Measurements from ENCODE around the gene HPX.

- TF ChIP-seq ZNF565 (CRISPR knock-in tag; conservative IDR thresholded peaks at IDR 0.05; ENCODE audit: low read depth) (no peak), RARB (CRISPR knock-in tag; IDR thresholded peaks at IDR 0.05) (no peak), TOX (CRISPR knock-in tag; IDR thresholded peaks at IDR 0.05; ENCODE audit: borderline replicate concordance) (no peak), SNAI2 (CRISPR knock-in tag; IDR thresholded peaks at IDR 0.05) (no peak), ZC3H10 (CRISPR knock-in tag; IDR thresholded peaks at IDR 0.05) (no peak), ZNF70 (CRISPR knock-in tag; IDR thresholded peaks at IDR 0.05) (no peak)
- TF ChIP-seq, protein P1, sequence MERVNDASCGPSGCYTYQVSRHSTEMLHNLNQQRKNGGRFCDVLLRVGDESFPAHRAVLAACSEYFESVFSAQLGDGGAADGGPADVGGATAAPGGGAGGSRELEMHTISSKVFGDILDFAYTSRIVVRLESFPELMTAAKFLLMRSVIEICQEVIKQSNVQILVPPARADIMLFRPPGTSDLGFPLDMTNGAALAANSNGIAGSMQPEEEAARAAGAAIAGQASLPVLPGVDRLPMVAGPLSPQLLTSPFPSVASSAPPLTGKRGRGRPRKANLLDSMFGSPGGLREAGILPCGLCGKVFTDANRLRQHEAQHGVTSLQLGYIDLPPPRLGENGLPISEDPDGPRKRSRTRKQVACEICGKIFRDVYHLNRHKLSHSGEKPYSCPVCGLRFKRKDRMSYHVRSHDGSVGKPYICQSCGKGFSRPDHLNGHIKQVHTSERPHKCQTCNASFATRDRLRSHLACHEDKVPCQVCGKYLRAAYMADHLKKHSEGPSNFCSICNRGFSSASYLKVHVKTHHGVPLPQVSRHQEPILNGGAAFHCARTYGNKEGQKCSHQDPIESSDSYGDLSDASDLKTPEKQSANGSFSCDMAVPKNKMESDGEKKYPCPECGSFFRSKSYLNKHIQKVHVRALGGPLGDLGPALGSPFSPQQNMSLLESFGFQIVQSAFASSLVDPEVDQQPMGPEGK (CRISPR knock-in tag; IDR thresholded peaks at IDR 0.05; ENCODE audit: borderline replicate concordance): no peak
Observed at GRCh38 chr11:6488821-6489220, 48.0 kb upstream of the HPX start.

All from SK-N-SH treated with all-trans-retinoic acid at 6 μM for 48 hours (cell line).